CD4-positive, alpha-beta T cell treated with Interleukin-17A for 4 hours (primary cell): ENCODE results near the gene ERCC5.

ENCODE experiments used
- DNase-seq: peaks from one replicate; pipeline ENCODE4 v3.0.0-alpha.2; 2020; ENCODE audit warnings: mixed read lengths

The ERCC5 gene

DNA sequence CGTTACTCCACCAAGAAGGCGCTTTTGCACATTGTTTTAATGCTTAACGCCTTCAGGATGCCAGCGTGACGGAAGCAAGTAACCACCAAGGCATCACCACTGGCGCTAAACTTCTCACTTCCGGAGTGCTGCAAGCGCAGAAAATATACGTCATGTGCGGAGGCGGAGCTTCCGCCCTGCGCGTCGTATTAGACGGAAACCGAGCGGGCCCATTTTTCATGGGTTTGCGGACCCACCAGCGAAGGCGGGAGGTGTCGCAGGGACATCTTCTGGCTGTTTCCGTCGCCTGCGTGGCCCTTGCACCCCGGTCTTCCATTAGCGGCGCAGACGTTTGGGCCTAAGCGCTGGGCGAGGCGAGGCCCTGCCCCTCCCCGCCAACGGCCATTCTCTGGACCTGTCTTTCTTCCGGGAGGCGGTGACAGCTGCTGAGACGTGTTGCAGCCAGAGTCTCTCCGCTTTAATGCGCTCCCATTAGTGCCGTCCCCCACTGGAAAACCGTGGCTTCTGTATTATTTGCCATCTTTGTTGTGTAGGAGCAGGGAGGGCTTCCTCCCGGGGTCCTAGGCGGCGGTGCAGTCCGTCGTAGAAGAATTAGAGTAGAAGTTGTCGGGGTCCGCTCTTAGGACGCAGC lies at the start of gene ERCC5:
ERCC5 (plus strand) TSS at position 403 of the 631 bp plus-strand sequence. CDS start 235 bp downstream, outside the sequence.
- peak; percentile 96 for DNase-seq

DNA sequence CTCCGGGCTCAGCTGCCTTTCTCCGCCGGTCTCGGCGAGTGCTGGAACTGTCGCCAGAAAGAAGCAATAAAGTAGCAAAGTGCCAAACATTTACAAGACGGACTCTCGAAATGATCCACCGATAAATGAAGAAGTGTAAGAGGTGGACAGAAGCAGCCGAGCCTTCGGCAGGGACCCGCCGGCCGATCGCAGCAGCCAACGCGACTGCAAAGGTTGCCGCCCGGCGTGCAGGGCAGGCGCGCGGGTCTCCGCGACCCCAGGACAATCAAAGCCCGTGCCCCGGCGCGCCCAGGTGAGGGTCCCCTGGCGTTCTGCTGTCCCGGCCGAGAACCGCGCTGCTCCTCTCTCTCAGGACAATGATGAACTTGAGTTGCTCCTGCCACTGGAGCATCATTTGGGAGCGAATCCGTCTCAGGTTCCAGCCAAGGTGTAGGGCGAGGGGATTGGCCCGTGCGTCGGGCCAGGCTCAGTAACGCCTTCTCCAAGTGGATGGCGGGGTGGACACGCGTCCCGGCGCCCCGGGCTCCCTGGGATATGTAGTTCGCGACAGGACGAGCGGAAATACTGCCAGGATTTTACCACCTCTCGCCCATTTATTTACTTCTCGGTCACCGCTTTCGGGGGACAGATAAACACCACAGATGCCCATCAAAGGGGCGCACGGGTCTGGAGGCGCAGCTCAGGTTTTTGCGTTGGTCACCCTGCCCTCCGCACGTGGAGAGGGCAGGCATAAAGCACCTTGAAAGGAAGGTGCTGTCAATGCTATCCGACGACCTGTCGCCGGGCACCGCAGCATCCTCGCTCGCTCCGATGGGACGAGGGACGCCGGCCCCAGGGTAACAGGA lies 47.0 kb upstream of the ERCC5 start, which contains the start of the genes BIVM and POGLUT2:
BIVM (plus strand) TSS at position 539 of the 845 bp plus-strand sequence. CDS start 8,149 bp downstream, outside the sequence.
POGLUT2 (minus strand) TSS at position 396 of the 845 bp plus-strand sequence; CDS start at position 90, 306 bp downstream.
- peak; percentile 63 for DNase-seq

DNA sequence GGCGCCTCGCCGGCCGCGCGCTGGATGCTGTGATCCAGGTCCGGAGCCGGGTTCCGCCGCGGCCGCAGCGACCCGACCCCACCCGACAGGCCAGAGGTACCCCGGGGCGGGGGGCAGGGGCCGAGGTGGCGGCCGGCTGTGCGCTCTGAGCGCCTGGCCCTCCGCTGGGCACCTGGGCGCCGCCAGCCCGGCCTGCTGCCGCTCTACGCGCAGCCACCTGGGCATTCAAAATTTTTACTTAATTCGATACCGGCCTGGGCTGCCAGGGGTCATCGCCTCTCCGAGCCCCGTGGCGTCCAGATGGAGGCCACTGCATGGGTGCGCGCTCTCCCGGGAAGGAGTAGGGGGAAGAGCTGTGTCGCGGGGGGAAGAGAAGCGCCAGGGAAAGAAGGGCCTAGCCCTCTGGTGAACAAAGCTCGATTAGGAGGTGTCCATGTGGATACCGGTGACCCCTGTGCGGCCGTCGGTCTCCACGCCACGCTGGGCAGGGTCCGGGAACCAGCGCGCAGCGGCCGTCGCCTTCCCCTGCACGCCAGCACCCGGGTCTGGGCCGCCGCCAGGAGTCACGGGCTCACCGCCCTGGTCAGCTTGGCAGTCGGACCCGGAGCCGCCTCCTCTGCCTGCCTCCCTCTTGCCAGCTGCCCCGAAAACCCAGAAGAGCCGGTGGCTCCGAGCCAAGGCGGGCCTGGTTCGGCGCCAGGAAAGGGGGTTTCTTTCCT lies 46.2 kb upstream of the ERCC5 start:
- no peak for DNase-seq

DNA sequence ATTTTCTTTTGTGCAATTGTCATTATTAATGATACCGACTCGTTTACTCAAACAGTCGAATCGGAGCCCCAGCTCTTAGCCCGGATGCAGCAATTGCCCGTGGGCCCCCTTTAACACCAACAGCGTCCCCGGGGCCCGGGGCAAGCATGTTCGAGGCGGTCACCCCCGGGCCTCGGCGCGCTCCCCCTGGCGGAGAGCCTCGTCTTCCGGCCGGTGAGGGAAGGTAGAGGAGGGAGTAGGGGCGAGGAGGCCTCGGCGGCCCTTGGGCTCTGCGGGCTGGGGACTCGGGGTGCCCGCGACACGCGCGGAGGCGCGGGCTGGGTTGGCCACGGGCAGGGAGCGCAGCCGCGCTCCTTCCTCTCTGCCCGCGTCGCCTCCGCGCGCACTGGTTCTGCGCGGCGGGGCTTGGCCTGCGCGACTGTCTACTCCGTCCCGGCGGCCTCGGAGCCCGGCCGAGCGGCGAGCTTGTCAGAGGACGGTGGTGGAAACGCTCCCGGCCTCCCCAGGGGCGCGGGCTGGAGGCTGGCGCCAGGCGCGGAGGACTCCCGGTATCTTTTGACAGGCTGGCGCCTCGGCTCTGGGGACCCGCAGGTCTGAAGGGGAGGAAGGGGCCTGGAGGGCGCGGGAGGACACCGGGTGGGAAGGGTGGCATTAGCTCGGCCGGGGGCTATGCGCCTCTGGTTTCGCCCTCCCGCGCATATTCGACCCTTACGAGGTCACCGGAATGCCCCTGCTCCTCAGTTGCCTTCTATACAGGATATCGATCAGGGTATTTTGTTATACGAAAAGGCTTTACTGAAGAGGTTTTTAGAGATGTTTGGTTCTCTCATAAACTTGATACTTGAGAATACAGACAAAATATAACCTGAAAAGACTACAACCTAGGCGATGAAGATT lies 45.4 kb upstream of the ERCC5 start:
- peak; percentile 85 for DNase-seq

DNA sequence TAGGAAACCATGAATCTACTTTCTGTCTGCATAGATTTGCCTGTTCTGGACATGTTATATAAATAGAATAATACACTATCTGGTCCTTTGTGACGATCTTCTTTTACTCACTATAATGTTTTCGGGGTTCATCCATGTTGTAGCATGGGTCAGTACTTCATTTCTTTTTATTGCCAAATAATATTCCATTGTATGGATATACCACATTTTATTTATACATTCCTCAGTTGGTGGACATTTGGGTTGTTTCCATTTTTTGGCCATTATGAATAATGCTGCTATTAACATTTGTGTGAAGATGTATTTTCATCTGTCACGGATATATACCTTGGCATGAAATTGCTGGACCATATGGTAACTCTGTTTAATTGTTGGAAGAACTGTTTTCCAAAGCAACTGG lies 40.2 kb upstream of the ERCC5 start:
- no peak for DNase-seq

DNA sequence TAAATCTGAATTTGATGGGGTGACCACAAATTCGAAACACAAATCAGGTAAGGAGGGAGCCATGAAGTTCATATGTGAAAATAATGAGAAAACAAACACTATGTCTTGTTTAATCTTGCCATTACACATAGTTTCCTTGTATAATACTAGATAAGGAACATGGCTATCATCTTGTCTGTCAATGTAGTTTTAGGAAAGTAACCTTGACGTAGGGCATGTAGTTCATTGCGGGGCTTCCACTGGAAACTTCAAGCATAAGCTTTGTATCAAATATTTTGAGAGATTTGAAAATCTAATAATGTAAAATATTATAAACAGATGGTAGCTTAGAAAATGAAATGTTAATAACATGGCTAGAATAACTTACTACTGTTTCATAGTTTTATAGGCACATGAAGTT lies 38.1 kb upstream of the ERCC5 start:
- DNase-seq, result no peak

DNA sequence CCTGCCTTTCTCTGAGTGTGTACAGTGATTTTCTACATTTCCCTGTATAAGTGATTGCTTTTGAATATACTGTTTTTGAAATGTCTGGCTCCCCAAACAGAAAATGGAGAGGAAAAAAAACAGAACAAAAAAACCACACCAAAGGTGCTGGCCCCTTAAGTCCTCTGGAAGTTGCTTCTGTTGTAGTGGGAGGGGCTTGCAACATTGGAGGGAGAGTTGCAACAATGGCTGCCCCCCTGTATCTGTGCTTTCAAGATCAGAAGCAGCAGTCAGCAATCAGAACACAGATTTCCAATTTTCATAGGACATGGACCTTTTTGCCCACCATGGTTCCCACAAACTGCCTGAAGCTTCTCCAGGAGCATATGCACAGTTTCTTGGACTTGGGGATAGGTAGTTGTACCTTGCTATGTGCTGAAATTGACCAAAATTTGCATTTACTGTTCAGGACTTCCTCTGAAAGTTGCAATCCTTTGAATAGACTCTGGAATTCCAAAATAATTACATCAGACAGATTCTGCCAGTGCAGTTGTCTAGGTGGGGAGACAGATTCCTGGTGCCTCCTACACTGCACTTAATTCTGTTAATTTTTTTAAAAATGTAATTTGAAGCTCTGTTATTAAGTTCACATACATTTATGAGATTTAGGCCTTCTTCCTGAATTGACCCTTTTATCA lies 33.1 kb upstream of the ERCC5 start:
- DNase-seq, result no peak

DNA sequence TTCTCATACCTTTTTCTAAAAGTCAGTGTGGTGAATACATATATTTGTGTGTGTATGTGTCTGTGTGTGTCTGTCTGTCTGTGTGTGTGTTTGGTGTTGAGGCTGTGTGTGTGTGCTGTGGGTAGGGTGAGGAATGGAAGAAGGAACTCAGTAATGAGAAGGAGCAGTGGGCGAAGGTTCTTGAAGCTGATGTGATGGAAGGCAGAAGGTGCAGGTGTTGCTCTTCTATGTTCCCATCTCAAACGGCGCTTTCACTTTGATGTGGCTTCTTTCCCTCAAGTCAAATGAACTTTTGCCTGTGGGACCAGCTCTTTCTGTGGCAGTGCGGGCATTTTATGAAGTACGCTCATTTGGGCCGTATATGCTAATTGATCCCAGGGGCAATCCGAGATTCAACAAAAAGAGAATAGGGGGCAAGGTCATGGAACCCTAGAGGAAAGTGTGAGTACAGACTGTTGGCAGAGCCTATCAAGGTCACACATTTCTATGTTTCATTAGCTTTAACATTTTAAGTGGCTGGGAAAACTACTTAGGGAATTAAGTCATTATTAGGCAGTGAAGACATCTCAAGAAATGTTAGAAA lies 31.7 kb upstream of the ERCC5 start:
- no peak for DNase-seq

DNA sequence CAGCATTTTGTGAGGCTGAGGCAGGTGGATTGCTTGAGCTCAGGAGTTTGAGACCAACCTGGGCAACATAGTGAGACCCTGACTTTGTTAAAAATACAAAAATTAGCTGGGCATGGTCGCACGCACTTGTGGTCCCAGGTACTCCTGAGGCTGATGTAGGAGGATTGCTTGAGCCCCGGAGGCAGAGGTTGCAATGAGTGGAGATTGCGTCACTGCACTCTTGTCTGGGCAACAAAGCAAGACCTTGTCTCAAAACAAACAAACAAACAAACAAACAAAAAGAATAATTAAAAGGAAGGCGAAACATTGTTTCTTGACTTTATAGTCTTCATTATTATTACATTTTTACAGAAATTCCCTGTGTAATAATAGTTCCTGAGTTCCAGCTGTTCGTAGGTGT lies 31.0 kb upstream of the ERCC5 start:
- DNase-seq, result no peak

DNA sequence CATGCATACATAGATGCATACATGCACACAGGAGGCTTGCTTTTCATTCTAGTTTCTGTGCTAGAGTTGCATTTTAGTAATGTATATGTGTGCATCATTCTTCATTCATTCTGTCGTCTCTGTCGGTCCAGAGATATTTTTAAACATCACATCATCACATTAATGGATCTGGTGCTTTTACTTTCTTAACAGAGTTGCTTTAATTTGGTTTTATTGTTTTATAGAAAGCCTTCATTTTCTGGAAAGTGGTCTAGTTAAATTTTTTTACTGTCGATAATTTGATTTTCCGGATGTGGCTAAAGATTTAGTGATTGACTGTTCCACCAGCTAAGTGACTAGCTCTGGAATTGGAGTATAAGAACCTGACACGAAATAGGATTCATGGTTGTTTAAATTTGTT lies 30.0 kb upstream of the ERCC5 start:
- DNase-seq, result no peak

DNA sequence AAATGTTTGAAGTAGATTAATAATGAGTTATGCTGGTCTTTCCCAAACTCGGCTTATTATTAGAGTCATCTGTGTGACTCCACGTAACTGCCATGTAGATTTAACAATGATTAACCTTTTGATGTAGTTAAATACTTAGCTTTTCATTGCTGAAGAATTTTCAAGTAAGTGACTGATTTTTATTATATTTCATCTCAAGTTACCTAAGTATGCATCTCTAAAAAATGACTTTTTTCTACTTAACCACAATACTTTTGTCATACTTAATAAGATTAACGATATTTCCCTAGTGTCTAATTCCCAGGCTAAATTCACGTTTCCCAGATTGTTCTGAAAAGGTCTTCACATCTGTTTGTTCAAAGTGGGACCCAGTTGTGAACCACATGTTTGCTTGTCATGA lies 29.1 kb upstream of the ERCC5 start:
- no peak for DNase-seq

DNA sequence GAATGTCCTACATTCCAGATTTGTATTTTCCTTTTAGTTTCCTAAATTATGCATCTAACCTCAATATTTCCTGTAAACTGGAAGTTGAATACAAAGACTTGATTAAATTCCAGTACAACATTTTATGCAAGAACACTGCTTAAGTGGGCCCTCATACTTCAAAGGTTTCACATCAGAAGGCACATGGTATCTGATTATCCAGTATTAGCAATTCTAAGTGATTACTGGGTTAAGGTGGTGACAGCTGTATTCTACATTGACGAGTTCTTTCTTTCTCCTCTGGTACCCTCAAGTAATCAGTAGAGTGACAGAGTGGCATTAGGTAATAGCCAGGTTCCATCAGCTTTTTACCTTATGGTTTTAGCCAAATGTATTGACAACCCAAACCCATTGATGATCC lies 28.6 kb upstream of the ERCC5 start:
- no peak for DNase-seq

DNA sequence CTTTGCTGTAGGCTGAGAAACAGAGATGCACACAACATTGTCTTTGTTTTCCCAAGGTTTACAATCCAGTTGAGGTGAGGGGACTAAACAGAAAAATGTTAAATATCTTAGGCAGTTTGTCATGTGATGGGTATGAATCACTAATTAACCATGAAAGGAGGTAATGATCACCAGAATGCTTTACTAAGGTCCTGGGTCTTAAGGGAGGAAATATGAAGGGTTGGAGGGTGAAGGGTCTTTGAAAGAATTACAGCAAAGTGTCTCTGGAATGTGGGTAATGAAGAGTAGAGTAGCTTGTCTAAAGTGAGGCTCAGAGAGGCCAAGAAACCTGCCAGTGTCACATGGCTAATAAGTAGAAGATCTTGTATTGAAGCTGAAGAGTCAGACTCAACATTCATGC lies 27.9 kb upstream of the ERCC5 start:
- DNase-seq, result no peak

DNA sequence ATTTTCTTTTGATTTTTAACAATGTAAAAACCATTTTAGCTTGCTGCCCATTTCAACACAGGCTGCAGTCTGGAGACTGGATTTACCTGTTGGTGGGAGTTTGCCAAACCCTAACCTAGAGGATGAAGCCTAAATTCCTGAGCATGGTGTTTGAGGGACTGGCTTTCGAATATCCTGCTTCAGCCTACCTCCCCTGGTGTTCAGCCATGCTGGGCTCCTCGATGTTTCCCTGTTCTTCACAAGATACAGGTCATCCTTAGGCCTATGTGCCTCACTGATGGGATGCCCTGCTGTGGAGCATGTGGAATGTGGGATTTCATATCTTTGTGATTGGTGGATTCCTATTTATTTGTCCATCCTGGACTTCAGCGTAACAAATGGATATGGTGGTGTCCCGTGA lies 20.4 kb upstream of the ERCC5 start:
- no peak for DNase-seq

DNA sequence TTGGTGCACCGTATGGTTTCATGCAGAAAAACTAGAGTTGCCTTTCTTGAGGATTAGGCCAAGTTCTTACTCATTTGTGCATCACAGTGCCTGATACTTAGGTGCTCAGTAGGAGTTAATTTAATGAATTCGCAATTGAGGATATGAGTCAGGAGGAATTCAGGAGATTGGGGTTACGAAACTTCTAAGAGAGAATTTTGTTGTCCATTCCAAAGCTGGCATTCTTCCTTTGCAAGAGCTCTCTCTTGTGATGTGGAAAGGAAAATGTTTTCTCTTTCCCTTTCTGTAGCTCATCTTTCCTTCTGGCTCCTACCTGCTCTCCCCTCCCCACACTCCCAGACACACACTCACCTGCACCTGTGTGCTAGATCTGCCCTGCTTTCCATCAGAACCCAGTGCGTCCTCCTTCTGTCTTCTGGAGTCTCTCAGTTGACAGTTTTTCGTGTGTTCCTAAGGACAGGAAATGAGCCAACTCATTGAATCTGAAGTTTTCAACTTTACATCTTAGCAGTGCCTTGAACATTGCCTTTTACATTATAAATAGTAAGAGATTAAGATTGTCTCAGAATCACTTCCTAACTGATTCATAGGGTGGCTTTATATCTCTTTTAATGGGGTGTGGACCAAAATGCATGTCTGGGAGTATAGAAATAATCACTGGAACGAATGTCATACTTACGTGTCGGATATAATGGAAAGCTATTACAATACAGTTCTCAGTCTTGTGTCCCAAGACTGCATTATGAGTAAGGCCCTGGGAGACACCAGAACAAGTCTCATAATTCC lies 19.7 kb upstream of the ERCC5 start:
- no peak for DNase-seq

DNA sequence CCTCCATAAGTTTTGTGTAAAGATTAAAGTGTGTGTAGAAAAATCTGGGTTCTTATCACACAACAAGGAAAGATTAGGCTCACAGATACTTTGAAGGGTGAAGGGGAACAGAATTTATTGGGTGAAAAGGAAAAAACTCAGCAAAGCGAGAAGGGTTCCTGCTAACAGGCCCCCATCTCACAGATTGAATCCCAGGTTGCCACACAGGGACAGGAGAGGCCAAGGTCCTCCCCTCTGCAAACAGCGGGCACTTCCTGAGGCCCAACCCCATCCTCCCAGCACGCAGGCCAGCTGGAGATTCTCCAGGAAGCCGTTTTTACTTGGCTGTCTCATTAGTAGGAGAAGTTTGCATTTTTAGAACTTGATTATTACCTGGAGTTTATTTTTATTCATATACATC lies 15.2 kb upstream of the ERCC5 start:
- no peak for DNase-seq

DNA sequence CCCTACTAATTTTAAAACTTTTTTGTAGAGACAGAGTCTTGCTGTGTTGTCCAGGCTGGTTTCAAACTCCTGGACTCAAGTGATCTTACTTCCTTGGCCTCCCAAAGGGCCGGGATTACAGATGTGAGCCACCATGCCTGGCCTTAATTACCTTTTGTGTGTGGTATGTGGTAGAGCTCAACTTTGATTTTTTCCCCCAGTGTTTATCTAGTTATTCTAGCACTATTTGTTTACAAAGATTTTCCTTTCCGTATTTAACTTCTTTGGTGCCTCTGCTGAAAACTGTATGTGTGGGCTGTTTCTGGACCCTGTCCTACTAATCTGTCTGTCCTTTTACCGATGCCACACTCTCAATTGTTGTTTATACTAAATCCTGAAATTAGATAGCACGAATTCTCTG lies 9.4 kb upstream of the ERCC5 start:
- DNase-seq, result no peak

DNA sequence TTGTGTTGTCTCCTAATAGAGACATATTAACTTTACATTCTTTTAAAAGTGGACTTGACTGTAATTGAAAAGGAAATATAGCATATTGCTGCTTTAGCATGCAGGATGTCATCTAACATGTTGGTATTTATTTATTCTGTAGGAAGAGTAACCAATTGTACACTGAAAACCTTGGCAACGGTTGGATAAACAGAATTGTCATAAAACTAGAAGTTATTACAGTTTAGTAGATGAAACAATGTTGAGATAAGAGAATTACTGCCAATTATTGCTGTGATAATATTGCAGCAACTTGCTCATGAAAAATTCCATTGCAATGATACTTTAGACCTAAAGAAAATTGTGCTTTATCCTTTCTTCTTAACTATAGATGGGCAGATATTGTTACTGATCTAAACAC lies 7.6 kb upstream of the ERCC5 start:
- no peak for DNase-seq

DNA sequence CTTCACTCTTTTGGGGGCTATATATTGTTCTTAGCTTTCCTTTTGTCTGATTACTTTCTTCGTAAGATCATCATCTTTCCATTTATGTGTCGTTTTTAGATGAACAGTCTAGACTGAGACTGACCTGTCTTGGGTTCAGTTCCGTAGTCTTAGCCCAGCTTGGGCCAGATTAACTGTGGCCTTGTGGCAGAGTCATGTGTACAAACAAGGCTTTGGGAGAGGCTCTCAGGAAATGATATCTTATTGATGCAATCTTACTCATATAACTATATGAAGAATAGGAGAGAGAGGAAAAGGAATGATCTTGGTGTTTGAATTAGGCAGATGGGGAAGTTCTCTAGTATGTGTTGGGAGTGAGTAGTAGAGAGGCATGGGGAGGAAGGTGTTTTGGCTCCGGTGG lies 6.8 kb upstream of the ERCC5 start:
- DNase-seq, result no peak

DNA sequence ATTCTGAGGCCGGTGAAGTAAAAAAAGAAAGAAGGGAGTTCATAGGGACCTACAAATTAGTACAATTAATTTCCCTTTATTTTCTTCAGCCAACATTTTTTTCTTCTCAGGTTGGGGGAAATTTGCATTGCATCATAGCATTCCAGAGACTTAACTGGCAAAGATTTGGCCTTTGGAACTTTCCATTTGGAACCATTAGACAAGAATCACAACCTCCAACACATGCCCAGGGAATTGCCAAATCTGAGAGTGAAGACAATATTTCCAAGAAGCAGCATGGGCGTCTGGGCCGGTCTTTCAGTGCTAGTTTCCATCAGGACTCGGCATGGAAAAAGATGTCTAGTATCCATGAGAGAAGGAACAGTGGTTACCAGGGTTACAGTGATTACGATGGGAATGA lies 6.4 kb upstream of the ERCC5 start:
- no peak for DNase-seq

DNA sequence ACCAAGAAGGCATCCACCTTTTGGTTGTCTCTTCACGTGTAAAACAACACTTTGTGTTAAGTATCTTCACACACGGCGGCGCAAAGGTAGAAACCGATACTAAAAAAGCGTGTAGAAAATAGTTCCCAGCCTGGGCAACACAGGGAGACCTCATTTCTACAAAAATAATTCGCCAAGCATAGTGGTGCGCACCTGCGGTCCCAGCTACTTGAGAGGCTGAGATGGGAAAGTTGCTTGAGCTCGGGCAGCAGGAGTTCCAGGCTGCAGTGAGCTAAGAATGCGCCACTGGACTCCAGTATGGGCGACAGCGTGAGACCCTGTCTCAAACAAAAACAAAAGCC lies 573 bp upstream of the ERCC5 start:
- DNase-seq, result no peak
